Measurements from ENCODE around the gene NRIP3. TPM values are rescaled to one million over a fixed set of nuclear protein-coding genes. Genes with fewer than 3 reads are reported as not detected.

Gene NRIP3
- total RNA-seq, 1 donor from 2014 or later, result 7.7 TPM

DNA sequence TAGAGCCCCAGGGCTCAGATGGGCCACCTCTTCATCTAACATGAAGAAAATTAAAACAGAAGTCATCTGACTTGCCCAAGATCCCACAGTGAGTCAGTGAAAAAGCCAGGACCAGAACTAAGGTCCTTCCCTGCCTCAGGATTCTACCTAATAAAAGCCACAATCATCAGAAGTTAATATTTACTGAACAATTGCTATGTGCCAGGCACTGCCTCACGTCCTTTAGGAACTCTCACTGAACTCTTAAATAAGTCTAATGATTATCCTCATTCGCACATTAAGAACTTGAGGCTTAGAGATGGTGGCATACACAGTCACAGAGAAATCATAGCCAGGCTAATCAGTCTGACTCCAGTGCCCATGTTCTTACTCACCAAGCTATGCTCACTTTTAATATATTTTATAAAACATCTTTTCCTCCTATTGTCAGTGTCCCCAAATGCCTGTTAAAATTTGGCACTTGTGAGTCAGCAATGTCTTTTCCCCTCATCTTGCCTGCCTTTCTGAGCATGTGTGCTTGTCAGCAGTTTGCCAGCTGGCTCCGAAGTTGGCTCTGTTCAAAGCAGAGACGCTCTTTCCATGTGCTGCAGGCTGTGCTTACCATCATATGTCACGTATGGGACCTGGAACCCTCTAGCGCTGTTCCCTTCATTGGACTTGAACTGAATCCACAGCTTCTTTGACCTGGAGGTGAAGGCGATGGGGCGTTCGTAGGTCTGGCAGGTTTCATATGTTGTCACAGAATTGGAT is 21.5 kb upstream of the NRIP3 start:
- TF ChIP-seq, protein P1, sequence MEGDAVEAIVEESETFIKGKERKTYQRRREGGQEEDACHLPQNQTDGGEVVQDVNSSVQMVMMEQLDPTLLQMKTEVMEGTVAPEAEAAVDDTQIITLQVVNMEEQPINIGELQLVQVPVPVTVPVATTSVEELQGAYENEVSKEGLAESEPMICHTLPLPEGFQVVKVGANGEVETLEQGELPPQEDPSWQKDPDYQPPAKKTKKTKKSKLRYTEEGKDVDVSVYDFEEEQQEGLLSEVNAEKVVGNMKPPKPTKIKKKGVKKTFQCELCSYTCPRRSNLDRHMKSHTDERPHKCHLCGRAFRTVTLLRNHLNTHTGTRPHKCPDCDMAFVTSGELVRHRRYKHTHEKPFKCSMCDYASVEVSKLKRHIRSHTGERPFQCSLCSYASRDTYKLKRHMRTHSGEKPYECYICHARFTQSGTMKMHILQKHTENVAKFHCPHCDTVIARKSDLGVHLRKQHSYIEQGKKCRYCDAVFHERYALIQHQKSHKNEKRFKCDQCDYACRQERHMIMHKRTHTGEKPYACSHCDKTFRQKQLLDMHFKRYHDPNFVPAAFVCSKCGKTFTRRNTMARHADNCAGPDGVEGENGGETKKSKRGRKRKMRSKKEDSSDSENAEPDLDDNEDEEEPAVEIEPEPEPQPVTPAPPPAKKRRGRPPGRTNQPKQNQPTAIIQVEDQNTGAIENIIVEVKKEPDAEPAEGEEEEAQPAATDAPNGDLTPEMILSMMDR (IDR thresholded peaks at IDR 0.05), result no peak

DNA sequence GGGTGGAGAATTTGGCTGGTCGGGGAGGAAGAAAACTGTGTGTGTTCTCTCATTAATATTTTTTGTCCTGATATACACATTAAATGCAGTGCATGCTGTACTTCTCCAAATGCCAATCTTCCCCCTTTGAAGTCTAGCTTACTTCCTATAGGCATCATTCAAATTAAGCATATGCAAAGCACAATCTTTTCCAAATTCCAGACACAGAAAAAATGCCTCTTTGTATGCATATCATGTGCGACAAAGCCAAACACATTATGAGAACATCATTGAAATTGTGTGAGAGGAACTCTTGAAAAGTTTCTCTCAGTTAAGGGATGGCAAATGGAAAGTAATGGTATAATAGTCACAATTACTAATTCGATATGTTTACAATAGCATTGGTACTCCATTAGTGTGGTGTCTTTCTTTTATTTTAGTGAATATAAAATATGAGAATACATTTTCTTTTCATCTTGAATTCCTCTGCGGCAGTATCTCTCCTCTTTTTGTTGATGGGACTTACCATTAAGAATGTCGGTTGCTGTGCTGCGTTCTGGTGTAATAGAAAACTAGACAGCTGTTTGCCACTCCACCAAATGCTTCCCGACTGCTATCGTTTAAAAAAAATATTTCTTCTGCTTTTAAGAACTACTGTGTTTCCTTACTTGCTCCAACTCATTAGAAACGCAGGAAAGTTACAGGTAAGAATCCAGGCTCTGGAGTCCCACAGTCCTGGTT is 19.3 kb upstream of the NRIP3 start:
- Histone ChIP-seq H3K27me3 (no peaks in the 10 kb centered on the region), H3K4me3 (no peak overlapping the region), H3K27ac (no peak overlapping the region), H3K4me1 (no peaks in the 10 kb centered on the region), H3K36me3 (no peaks in the 10 kb centered on the region), H3K9me3 (no peaks in the 10 kb centered on the region)
- TF ChIP-seq, protein P1 (IDR thresholded peaks at IDR 0.05), result no peak
- intact Hi-C loops (cut with DNase I), result no loop called here
- DNase-seq (ENCODE audit: low spot score in 2 of 2), result no peak

More for the DNA sequence above, 21.5 kb upstream of the NRIP3 start:
- DNase-seq (ENCODE audit: low spot score in 2 of 2), result no peak
- Histone ChIP-seq H3K36me3 (no peaks in the 10 kb centered on the region), H3K9me3 (no peaks in the 10 kb centered on the region), H3K27ac (no peak overlapping the region), H3K4me3 (no peak overlapping the region), H3K4me1 (no peaks in the 10 kb centered on the region), H3K27me3 (no peaks in the 10 kb centered on the region)
- intact Hi-C loops (cut with DNase I), result no loop called here

DNA sequence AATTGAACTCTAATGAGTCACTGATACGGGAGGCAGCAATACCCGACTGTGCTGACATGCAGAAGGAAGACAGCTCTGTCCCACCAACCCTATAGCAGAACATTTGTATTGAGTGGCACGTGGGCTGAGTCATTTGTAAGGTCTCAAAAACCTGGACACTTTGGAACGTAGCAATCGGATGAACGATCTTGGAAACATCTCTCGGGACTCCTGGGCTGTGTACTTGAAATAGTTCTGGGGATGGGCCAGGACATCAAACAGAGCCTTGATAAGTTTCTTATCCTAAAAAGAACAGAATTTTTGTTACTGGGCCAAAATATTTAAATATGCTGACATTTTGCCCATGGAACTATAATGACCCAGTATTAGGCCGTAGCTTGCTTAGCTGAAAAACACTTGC is 17.1 kb upstream of the NRIP3 start:
- Histone ChIP-seq H3K4me3 (no peak overlapping the region), H3K36me3 (no peaks in the 10 kb centered on the region), H3K27me3 (no peaks in the 10 kb centered on the region), H3K4me1 (no peaks in the 10 kb centered on the region), H3K27ac (no peak overlapping the region), H3K9me3 (no peaks in the 10 kb centered on the region)
- intact Hi-C loops (cut with DNase I), result no loop called here
- TF ChIP-seq, protein P1 (IDR thresholded peaks at IDR 0.05), result no peak
- no peak for DNase-seq (ENCODE audit: low spot score in 2 of 2)

DNA sequence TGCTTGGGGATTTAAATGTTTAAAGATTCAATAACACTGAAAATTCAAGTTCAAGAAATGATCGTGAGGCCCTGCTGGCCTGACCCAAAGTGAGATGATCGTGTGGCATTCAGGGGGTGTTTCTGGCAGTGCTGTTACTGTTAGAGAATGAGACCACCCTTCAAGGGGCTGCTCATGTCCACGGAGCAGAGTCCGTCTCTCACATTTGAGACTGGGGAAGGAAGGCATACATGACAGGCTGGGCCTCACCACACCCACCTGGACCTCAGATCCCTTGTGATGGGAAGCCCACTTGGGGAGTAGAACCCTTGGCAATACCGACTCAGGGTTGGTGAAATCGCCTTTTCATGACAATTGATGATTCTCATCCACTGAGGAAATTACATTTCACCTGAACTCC is 16.1 kb upstream of the NRIP3 start:
- H3K4me3 ChIP-seq, result no peak overlapping the region
- no peak overlapping the region for H3K27ac ChIP-seq
- H3K9me3 ChIP-seq, result no peaks in the 10 kb centered on the region
- H3K27me3 ChIP-seq, result no peaks in the 10 kb centered on the region
- TF ChIP-seq, protein P1 (IDR thresholded peaks at IDR 0.05), result no peak
- intact Hi-C loops (cut with DNase I), result loop anchor here (5.0 kb wide), 1 partner anchor 487 kb away; no protein-coding TSS in a partner anchor
- no peaks in the 10 kb centered on the region for H3K36me3 ChIP-seq
- no peaks in the 10 kb centered on the region for H3K4me1 ChIP-seq
- no peak for DNase-seq (ENCODE audit: low spot score in 2 of 2)

DNA sequence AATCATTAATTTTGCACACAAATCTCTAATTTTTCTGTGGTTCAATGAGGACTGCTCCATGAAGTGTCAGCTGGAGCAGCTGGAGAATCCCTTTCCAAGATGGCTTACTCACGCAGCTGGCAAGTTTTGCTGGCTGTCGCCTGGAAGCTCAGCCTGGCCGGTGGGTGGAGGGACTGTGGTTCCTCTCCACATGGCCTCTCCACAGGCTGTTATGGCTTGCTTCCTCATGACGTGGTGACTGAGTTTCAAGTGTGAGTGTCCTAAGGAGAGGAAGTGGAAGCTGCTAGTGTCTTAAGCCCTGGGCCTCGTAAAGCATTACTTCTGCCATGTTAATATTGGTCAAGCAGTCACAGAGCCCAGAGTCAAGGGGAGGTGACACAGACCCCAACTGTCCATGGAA is 14.0 kb upstream of the NRIP3 start:
- DNase-seq (ENCODE audit: low spot score in 2 of 2), result peak; percentile 24 to 82
- Histone ChIP-seq H3K36me3 (no peaks in the 10 kb centered on the region), H3K27ac (no peak overlapping the region), H3K4me3 (no peak overlapping the region), H3K4me1 (no peaks in the 10 kb centered on the region), H3K27me3 (no peaks in the 10 kb centered on the region), H3K9me3 (no peaks in the 10 kb centered on the region)
- intact Hi-C loops (cut with DNase I), result loop anchor here (5.0 kb wide), 1 partner anchor 490 kb away; no protein-coding TSS in a partner anchor
- TF ChIP-seq, protein P1 (IDR thresholded peaks at IDR 0.05), result no peak

Measured in ascending aorta (tissue), 2 donors.